Measurements from ENCODE around the gene SSBP1.

- TF ChIP-seq CTCF (IDR thresholded peaks at IDR 0.05) (no peak), POLR2A (IDR thresholded peaks at IDR 0.05) (no peak)
Observed at GRCh38 chr7:141699860-141700259, 38.3 kb upstream of the SSBP1 start.

All from heart left ventricle (tissue), 13 donors.